HCT116 (cell line): ENCODE results near the gene CCSAP. TPM values are rescaled to one million over a fixed set of nuclear protein-coding genes. Genes with fewer than 3 reads are reported as not detected.

Experiments
- ATAC-seq: fragments of 200-7000 bp; cut with Tn5 transposase; 2 replicates; pipeline ENCODE4 v1.9.1; 2020; ENCODE audit warnings: mild to moderate bottlenecking, moderate library complexity
- BruUV-seq: library from RNA; stranded (reverse); fragments of 400-500 nt; replicated peaks from 2 replicates; lab custom pipeline; 2021; lab: Mats Ljungman, UMichigan
- CTCF ChIA-PET: fragments of 300-600 bp; sonication (Branson Sonifier 250); formaldehyde crosslinking; loops from one replicate; lab custom pipeline; 2021; ENCODE audit warnings: antibody characterized with exemption; lab: Charles Lee
- POLR2A ChIA-PET: fragments of 300-600, 350-600 bp; sonication (Branson Sonifier 250); formaldehyde crosslinking; loops from one replicate; lab custom pipeline; 2021; ENCODE audit warnings: antibody characterized with exemption; lab: Charles Lee
- RAD21 ChIA-PET, 2 experiments: fragments of 300-600 bp; sonication (Branson Sonifier 250); formaldehyde crosslinking; loops; one replicate each; lab custom pipeline; 2023; ENCODE audit warnings: low total read pairs in 2 of 2; ENCODE audit not compliant: uncharacterized antibody in 2 of 2, unreplicated experiment in 2 of 2, low non-redundant PET in 1 of 2; lab: Charles Lee
- DNase-seq: peaks from one replicate; pipeline ENCODE4 v3.0.0-alpha.2; 2010; ENCODE audit warnings: low read depth, low spot score
- H2AFZ ChIP-seq: fragments of 200-600 bp; shearing (Covaris generic), sonication (generic); 2 replicates; pipeline ENCODE4 v1.6.1; 2017; ENCODE audit warnings: low read depth, mixed run types, mixed read lengths, antibody characterized with exemption, low read length; ENCODE audit not compliant: poor library complexity, severe bottlenecking
- H3K27ac ChIP-seq: 2 replicates; pipeline ENCODE4 v1.5.1; 2012; ENCODE audit warnings: low read depth, low read length
- H3K27me3 ChIP-seq: fragments of 200-600 bp; sonication (generic); 2 replicates; pipeline ENCODE4 v1.6.1; 2016; ENCODE audit warnings: mixed run types, low read length, mixed read lengths; ENCODE audit not compliant: insufficient read depth
- H3K36me3 ChIP-seq, 2 experiments: fragments of 200-500 bp in 1 of 2; fragments of 200-600 bp in 1 of 2; sonication (Bioruptor generic) in 1 of 2; sonication (generic) in 1 of 2; 2 replicates each; pipeline versions ENCODE4 v1.5.1 to v1.6.1; 2014 to 2016; ENCODE audit warnings: low read length in 2 of 2, inconsistent platforms in 1 of 2, mixed read lengths in 1 of 2, mixed run types in 1 of 2; ENCODE audit not compliant: insufficient read depth in 2 of 2, control insufficient read depth in 1 of 2
- H3K4me1 ChIP-seq, 2 experiments: fragments of 200-600 bp in 1 of 2; sonication (generic) in 1 of 2; 2 replicates each; pipeline versions ENCODE4 v1.5.1 to v1.6.1; 2012 to 2017; ENCODE audit warnings: low read length in 2 of 2, inconsistent platforms in 1 of 2, mild to moderate bottlenecking in 1 of 2, mixed read lengths in 1 of 2, mixed run types in 1 of 2, moderate library complexity in 1 of 2; ENCODE audit not compliant: insufficient read depth in 2 of 2, control insufficient read depth in 1 of 2
- H3K4me2 ChIP-seq: fragments of 200-600 bp; sonication (generic); 2 replicates; pipeline ENCODE4 v1.6.1; 2017; ENCODE audit warnings: mixed run types, low read length, mixed read lengths
- H3K4me3 ChIP-seq, 2 experiments: fragments of 200-600 bp in 1 of 2; sonication (generic) in 1 of 2; replicated peaks in 1 of 2; 2 replicates each; pipeline ENCODE4 v1.5.1; 2011 to 2016; ENCODE audit warnings: low read length in 2 of 2, control low read depth in 1 of 2, low read depth in 1 of 2, mild to moderate bottlenecking in 1 of 2, mixed read lengths in 1 of 2, mixed run types in 1 of 2
- H3K79me2 ChIP-seq: fragments of 200-600 bp; sonication (generic); 2 replicates; pipeline ENCODE4 v1.6.1; 2017; ENCODE audit warnings: mild to moderate bottlenecking, mixed run types, low read length, moderate library complexity, mixed read lengths; ENCODE audit not compliant: insufficient read depth
- H3K9ac ChIP-seq: fragments of 200-600 bp; sonication (generic); 2 replicates; pipeline ENCODE4 v1.6.1; 2016; ENCODE audit warnings: low read length, mixed read lengths
- H3K9me2 ChIP-seq: fragments of 200-600 bp; sonication (generic), shearing (Covaris generic); 2 replicates; pipeline ENCODE4 v1.6.1; 2017; ENCODE audit warnings: mixed run types, mild to moderate bottlenecking, moderate library complexity; ENCODE audit not compliant: insufficient read depth
- H3K9me3 ChIP-seq, 2 experiments: fragments of 200-500 bp in 1 of 2; fragments of 200-600 bp in 1 of 2; sonication (Bioruptor generic) in 1 of 2; sonication (generic) in 1 of 2; 2 replicates each; pipeline ENCODE4 v1.6.1; 2014 to 2017; ENCODE audit warnings: low read length in 2 of 2, mixed read lengths in 2 of 2, inconsistent platforms in 1 of 2, low read depth in 1 of 2, mild to moderate bottlenecking in 1 of 2, mixed run types in 1 of 2, moderate library complexity in 1 of 2; ENCODE audit not compliant: control insufficient read depth in 1 of 2, insufficient read depth in 1 of 2
- H4K20me1 ChIP-seq: fragments of 200-600 bp; sonication (generic), shearing (Covaris generic); 2 replicates; pipeline ENCODE4 v1.6.1; 2017; ENCODE audit warnings: mixed run types, mild to moderate bottlenecking, moderate library complexity; ENCODE audit not compliant: insufficient read depth
- CBX3 ChIP-seq: IDR thresholded peaks from 2 replicates; pipeline ENCODE4 v1.6.1; 2012; ENCODE audit warnings: low read depth
- CEBPB ChIP-seq: IDR thresholded peaks from 2 replicates; pipeline ENCODE4 v1.6.1; 2012; ENCODE audit warnings: low read depth
- EGR1 ChIP-seq: IDR thresholded peaks from 2 replicates; pipeline ENCODE4 v1.6.1; 2012; ENCODE audit warnings: low read depth
- ELF1 ChIP-seq: IDR thresholded peaks from 2 replicates; pipeline ENCODE4 v1.6.1; 2012; ENCODE audit warnings: low read depth, borderline replicate concordance
- EZH2 ChIP-seq: fragments of 200-600 bp; sonication (generic); IDR thresholded peaks from 2 replicates; pipeline ENCODE4 v1.6.1; 2017; ENCODE audit warnings: antibody characterized with exemption, mixed run types
- JUND ChIP-seq: IDR thresholded peaks from 2 replicates; pipeline ENCODE4 v1.6.1; 2012
- POLR2A ChIP-seq: IDR thresholded peaks from 2 replicates; pipeline ENCODE4 v1.7.0; 2011; ENCODE audit warnings: borderline replicate concordance; ENCODE audit not compliant: insufficient read depth, insufficient read length; ENCODE audit errors: extremely low read depth
- POLR2AphosphoS5 ChIP-seq: IDR thresholded peaks from 2 replicates; pipeline ENCODE4 v1.6.1; 2011; ENCODE audit warnings: mild to moderate bottlenecking, low read depth, low read length, moderate library complexity
- RAD21 ChIP-seq: IDR thresholded peaks from 2 replicates; pipeline ENCODE4 v1.6.1; 2012; ENCODE audit warnings: low read depth, mild to moderate bottlenecking
- SIN3A ChIP-seq: IDR thresholded peaks from 2 replicates; pipeline ENCODE4 v1.6.1; 2012; ENCODE audit warnings: low read depth
- SP1 ChIP-seq: IDR thresholded peaks from 2 replicates; pipeline ENCODE4 v1.6.1; 2012; ENCODE audit warnings: low read depth
- SRF ChIP-seq: IDR thresholded peaks from 2 replicates; pipeline ENCODE4 v1.6.1; 2012; ENCODE audit warnings: low read depth
- TCF7L2 ChIP-seq: IDR thresholded peaks from 2 replicates; pipeline ENCODE4 v1.7.0; 2011; ENCODE audit warnings: borderline replicate concordance, inconsistent platforms; ENCODE audit not compliant: insufficient read depth, insufficient read length; ENCODE audit errors: extremely low read depth
- ZFX ChIP-seq: fragments of 450-650 bp; IDR thresholded peaks from 2 replicates; pipeline ENCODE4 v1.6.1; 2017
- intact Hi-C: fragments of 100-400 bp; cut with micrococcal nuclease; formaldehyde crosslinking; loops from 2 replicates; pipeline ENCODE4 v1.10.0; 2022
- total RNA-seq: library from RNA; stranded (reverse); gene quantifications from one replicate; pipeline ENCODE4 v1.2.1, GENCODE V29; 2021; ENCODE audit not compliant: unreplicated experiment
- TF ChIP-seq, protein P1 (sequence below): IDR thresholded peaks from 2 replicates; pipeline ENCODE4 v1.6.1; 2012
- TF ChIP-seq, protein P2 (sequence below): IDR thresholded peaks from 2 replicates; pipeline ENCODE4 v1.6.1; 2011; ENCODE audit warnings: mild to moderate bottlenecking, low read length, moderate library complexity; ENCODE audit not compliant: insufficient replicate concordance; ENCODE audit errors: extremely low read depth
- TF ChIP-seq, protein P3 (sequence below): IDR thresholded peaks from 2 replicates; pipeline ENCODE4 v1.6.1; 2012
- TF ChIP-seq, protein P4 (sequence below), 3 experiments: fragments of 200-600 bp in 1 of 3; sonication (generic) in 1 of 3; IDR thresholded peaks in 2 of 3; conservative IDR thresholded peaks in 1 of 3; 2 replicates each; pipeline ENCODE4 v1.5.1; 2012 to 2017; ENCODE audit warnings: low read depth in 2 of 3, low read length in 2 of 3, antibody characterized with exemption in 1 of 3, borderline replicate concordance in 1 of 3, control low read depth in 1 of 3, mild to moderate bottlenecking in 1 of 3, mixed read lengths in 1 of 3, mixed run types in 1 of 3, moderate library complexity in 1 of 3; ENCODE audit not compliant: insufficient read depth in 1 of 3

Gene CCSAP
- total RNA-seq, 1 experiment from 2014 or later, result 10.9 TPM

DNA sequence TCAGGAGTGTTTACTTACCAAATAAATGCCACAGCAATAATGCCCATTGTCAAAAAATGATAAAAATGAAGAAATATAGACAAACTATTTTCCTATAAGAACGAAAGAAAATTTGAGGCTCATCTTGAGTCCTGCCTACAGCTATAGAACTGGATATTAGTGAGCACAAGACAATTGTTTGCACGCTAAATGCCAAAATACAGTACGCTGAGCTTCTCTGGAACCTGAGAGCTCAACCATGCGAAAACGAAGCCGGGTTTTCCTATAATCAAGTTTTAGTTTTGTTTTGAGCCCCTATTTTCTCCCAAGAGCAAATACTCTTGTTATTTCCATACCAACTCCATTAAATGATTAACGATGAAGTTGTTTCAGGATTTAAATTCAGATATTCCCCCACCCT lies 42.0 kb upstream of the CCSAP start:
- H3K27me3 ChIP-seq, result no peaks in the 10 kb centered on the region
- TF ChIP-seq TCF7L2 (no peak), CEBPB (no peak), POLR2AphosphoS5 (no peak), SRF (no peak), SIN3A (no peak), RAD21 (no peak), JUND (no peak), ELF1 (no peak), ZFX (no peak), CBX3 (no peak), EZH2 (no peak), POLR2A (no peak), SP1 (no peak), EGR1 (no peak)
- TF ChIP-seq, protein P1, sequence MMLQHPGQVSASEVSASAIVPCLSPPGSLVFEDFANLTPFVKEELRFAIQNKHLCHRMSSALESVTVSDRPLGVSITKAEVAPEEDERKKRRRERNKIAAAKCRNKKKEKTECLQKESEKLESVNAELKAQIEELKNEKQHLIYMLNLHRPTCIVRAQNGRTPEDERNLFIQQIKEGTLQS, result no peak
- TF ChIP-seq, protein P2, sequence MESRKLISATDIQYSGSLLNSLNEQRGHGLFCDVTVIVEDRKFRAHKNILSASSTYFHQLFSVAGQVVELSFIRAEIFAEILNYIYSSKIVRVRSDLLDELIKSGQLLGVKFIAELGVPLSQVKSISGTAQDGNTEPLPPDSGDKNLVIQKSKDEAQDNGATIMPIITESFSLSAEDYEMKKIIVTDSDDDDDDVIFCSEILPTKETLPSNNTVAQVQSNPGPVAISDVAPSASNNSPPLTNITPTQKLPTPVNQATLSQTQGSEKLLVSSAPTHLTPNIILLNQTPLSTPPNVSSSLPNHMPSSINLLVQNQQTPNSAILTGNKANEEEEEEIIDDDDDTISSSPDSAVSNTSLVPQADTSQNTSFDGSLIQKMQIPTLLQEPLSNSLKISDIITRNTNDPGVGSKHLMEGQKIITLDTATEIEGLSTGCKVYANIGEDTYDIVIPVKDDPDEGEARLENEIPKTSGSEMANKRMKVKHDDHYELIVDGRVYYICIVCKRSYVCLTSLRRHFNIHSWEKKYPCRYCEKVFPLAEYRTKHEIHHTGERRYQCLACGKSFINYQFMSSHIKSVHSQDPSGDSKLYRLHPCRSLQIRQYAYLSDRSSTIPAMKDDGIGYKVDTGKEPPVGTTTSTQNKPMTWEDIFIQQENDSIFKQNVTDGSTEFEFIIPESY, result no peak
- TF ChIP-seq, protein P3, sequence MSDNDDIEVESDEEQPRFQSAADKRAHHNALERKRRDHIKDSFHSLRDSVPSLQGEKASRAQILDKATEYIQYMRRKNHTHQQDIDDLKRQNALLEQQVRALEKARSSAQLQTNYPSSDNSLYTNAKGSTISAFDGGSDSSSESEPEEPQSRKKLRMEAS, result no peak
- TF ChIP-seq, protein P4, sequence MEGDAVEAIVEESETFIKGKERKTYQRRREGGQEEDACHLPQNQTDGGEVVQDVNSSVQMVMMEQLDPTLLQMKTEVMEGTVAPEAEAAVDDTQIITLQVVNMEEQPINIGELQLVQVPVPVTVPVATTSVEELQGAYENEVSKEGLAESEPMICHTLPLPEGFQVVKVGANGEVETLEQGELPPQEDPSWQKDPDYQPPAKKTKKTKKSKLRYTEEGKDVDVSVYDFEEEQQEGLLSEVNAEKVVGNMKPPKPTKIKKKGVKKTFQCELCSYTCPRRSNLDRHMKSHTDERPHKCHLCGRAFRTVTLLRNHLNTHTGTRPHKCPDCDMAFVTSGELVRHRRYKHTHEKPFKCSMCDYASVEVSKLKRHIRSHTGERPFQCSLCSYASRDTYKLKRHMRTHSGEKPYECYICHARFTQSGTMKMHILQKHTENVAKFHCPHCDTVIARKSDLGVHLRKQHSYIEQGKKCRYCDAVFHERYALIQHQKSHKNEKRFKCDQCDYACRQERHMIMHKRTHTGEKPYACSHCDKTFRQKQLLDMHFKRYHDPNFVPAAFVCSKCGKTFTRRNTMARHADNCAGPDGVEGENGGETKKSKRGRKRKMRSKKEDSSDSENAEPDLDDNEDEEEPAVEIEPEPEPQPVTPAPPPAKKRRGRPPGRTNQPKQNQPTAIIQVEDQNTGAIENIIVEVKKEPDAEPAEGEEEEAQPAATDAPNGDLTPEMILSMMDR (IDR thresholded peaks at IDR 0.05 in 2 of 3, conservative IDR thresholded peaks at IDR 0.05 in 1 of 3; ENCODE audit: borderline replicate concordance in 1 of 3, insufficient read depth in 1 of 3, low read depth in 2 of 3, low read length in 2 of 3), result no peak
- TF ChIP-seq, all 23 proteins: peak for 0
- H3K36me3 ChIP-seq, result no peaks in the 10 kb centered on the region
- no peaks in the 10 kb centered on the region for H4K20me1 ChIP-seq
- no peak overlapping the region for H3K4me3 ChIP-seq
- CTCF ChIA-PET, result no interaction called here
- H3K4me2 ChIP-seq, result no peak overlapping the region
- no peak for ATAC-seq
- H3K27ac ChIP-seq, result no peak overlapping the region
- H3K79me2 ChIP-seq, result no peaks in the 10 kb centered on the region
- POLR2A ChIA-PET, result no interaction called here
- H3K9ac ChIP-seq, result no peak overlapping the region
- no peaks in the 10 kb centered on the region for H3K4me1 ChIP-seq
- RAD21 ChIA-PET, result no interaction called here
- BruUV-seq, result no TSS peak
- no peaks in the 10 kb centered on the region for H3K9me2 ChIP-seq
- H2AFZ ChIP-seq, result no peak overlapping the region
- intact Hi-C loops, result no loop called here
- H3K9me3 ChIP-seq, result no peaks in the 10 kb centered on the region
- DNase-seq, result no peak
